Measurements from ENCODE around the gene ENOSF1. TPM values are rescaled to one million over a fixed set of nuclear protein-coding genes. Genes with fewer than 3 reads are reported as not detected.

The ENOSF1 gene
- total RNA-seq, 1 donor: 47.0 TPM

- no peak for TF ChIP-seq CTCF (IDR thresholded peaks at IDR 0.05; ENCODE audit: extremely low read depth, low read depth, low read length)
- H3K4me2 ChIP-seq (ENCODE audit: insufficient read depth, low read length): no peak overlapping the region
- H4K20me1 ChIP-seq (ENCODE audit: insufficient read depth, low read length): no peaks in the 10 kb centered on the region
- H3K9me3 ChIP-seq (ENCODE audit: low read depth, low read length): no peaks in the 10 kb centered on the region
- no peak overlapping the region for H2AFZ ChIP-seq (ENCODE audit: low read length)
- no peak for DNase-seq (ENCODE audit: insufficient read length, low spot score, missing footprints)
- H3K4me1 ChIP-seq (ENCODE audit: insufficient read depth, low read length): no peaks in the 10 kb centered on the region
- H3K36me3 ChIP-seq (ENCODE audit: insufficient read depth, low read length): no peaks in the 10 kb centered on the region
- no peaks in the 10 kb centered on the region for H3K79me2 ChIP-seq (ENCODE audit: insufficient read depth, low read length)
- no peaks in the 10 kb centered on the region for H3K27me3 ChIP-seq (ENCODE audit: insufficient read depth, low read length)
- H3K4me3 ChIP-seq (ENCODE audit: insufficient read depth, low read length): no peak overlapping the region
- no peak overlapping the region for H3K27ac ChIP-seq (ENCODE audit: low read depth, low read length)
Observed at GRCh38 chr18:723541-724080, 11.2 kb upstream of the ENOSF1 start.

- TF ChIP-seq CTCF (IDR thresholded peaks at IDR 0.05; ENCODE audit: extremely low read depth, low read depth, low read length): no peak
- H3K36me3 ChIP-seq (ENCODE audit: insufficient read depth, low read length): no peaks in the 10 kb centered on the region
Observed at GRCh38 chr18:717003-717402, 4.6 kb upstream of the ENOSF1 start.

GRCh38 chr18:715626-716025, 3.2 kb upstream of the ENOSF1 start:
- H3K36me3 ChIP-seq (ENCODE audit: insufficient read depth, low read length): no peaks in the 10 kb centered on the region
- H2AFZ ChIP-seq (ENCODE audit: low read length): no peak overlapping the region
- H3K4me3 ChIP-seq (ENCODE audit: insufficient read depth, low read length): no peak overlapping the region
- H3K4me1 ChIP-seq (ENCODE audit: insufficient read depth, low read length): peaks cover 22% of the 10 kb centered on the region
- H3K79me2 ChIP-seq (ENCODE audit: insufficient read depth, low read length): peaks cover 9% of the 10 kb centered on the region
- TF ChIP-seq CTCF (IDR thresholded peaks at IDR 0.05; ENCODE audit: extremely low read depth, low read depth, low read length): no peak
- H3K27ac ChIP-seq (ENCODE audit: low read depth, low read length): peak overlapping the region; percentile 72
- no peaks in the 10 kb centered on the region for H3K27me3 ChIP-seq (ENCODE audit: insufficient read depth, low read length)
- H3K9me3 ChIP-seq (ENCODE audit: low read depth, low read length): no peaks in the 10 kb centered on the region
- no peak for DNase-seq (ENCODE audit: insufficient read length, low spot score, missing footprints)
- H4K20me1 ChIP-seq (ENCODE audit: insufficient read depth, low read length): peaks cover 1% of the 10 kb centered on the region
- peak overlapping the region; percentile 5 for H3K4me2 ChIP-seq (ENCODE audit: insufficient read depth, low read length)

More at GRCh38 chr18:717003-717402, 4.6 kb upstream of the ENOSF1 start:
- H3K4me3 ChIP-seq (ENCODE audit: insufficient read depth, low read length): no peak overlapping the region
- no peaks in the 10 kb centered on the region for H3K79me2 ChIP-seq (ENCODE audit: insufficient read depth, low read length)
- no peaks in the 10 kb centered on the region for H3K27me3 ChIP-seq (ENCODE audit: insufficient read depth, low read length)
- H3K27ac ChIP-seq (ENCODE audit: low read depth, low read length): no peak overlapping the region
- no peaks in the 10 kb centered on the region for H4K20me1 ChIP-seq (ENCODE audit: insufficient read depth, low read length)
- no peak overlapping the region for H3K4me2 ChIP-seq (ENCODE audit: insufficient read depth, low read length)
- H3K4me1 ChIP-seq (ENCODE audit: insufficient read depth, low read length): peaks cover 17% of the 10 kb centered on the region
- no peak for DNase-seq (ENCODE audit: insufficient read length, low spot score, missing footprints)
- no peak overlapping the region for H2AFZ ChIP-seq (ENCODE audit: low read length)
- no peaks in the 10 kb centered on the region for H3K9me3 ChIP-seq (ENCODE audit: low read depth, low read length)

GRCh38 chr18:713135-713490, 683 bp upstream of the ENOSF1 start:
- TF ChIP-seq CTCF (IDR thresholded peaks at IDR 0.05; ENCODE audit: extremely low read depth, low read depth, low read length): no peak
- Histone ChIP-seq H3K4me2 (ENCODE audit: insufficient read depth, low read length) (peak overlapping the region; percentile 75), H3K9me3 (ENCODE audit: low read depth, low read length) (no peaks in the 10 kb centered on the region), H3K4me1 (ENCODE audit: insufficient read depth, low read length) (peaks cover 22% of the 10 kb centered on the region), H3K79me2 (ENCODE audit: insufficient read depth, low read length) (peaks cover 34% of the 10 kb centered on the region), H4K20me1 (ENCODE audit: insufficient read depth, low read length) (peaks cover 8% of the 10 kb centered on the region), H3K27me3 (ENCODE audit: insufficient read depth, low read length) (no peaks in the 10 kb centered on the region), H3K36me3 (ENCODE audit: insufficient read depth, low read length) (peaks cover 6% of the 10 kb centered on the region), H2AFZ (ENCODE audit: low read length) (peak overlapping the region; percentile 82), H3K27ac (ENCODE audit: low read depth, low read length) (peak overlapping the region; percentile 69), H3K4me3 (ENCODE audit: insufficient read depth, low read length) (peak overlapping the region; percentile 78)
- DNase-seq (ENCODE audit: insufficient read length, low spot score, missing footprints): no peak

Data from osteoblast (primary cell).